Mucosa of descending colon (tissue), 3 donors: Measurements from ENCODE around the gene MINDY3. TPM values are rescaled to one million over a fixed set of nuclear protein-coding genes. Genes with fewer than 3 reads are reported as not detected.
"Not testable (repeated sequence)": the region's sequence is repeated elsewhere in the genome, so short reads cannot be mapped to it uniquely, and the experiment has no call there.

Source experiments
- ATAC-seq: fragments of 200-7000 bp; cut with Tn5 transposase; one replicate; pipeline ENCODE4 v1.9.1; 2020; ENCODE audit warnings: mild to moderate bottlenecking, moderate library complexity
- DNase-seq, 3 donors: peaks; one replicate each; pipeline ENCODE4 v3.0.0-alpha.2; 2020
- H3K36me3 ChIP-seq: fragments of 200-600 bp; one replicate; pipeline ENCODE4 v1.8.0; 2021; ENCODE audit warnings: low read depth, mild to moderate bottlenecking
- H3K4me1 ChIP-seq: fragments of 200-600 bp; one replicate; pipeline ENCODE4 v1.8.0; 2021; ENCODE audit warnings: low read depth, mild to moderate bottlenecking
- H3K4me3 ChIP-seq: fragments of 200-600 bp; one replicate; pipeline ENCODE4 v1.8.0; 2021; ENCODE audit warnings: mild to moderate bottlenecking
- H3K9me3 ChIP-seq: fragments of 200-600 bp; one replicate; pipeline ENCODE4 v1.8.0; 2021; ENCODE audit warnings: mild to moderate bottlenecking
- intact Hi-C, 2 donors: fragments of 100-400 bp; cut with DNase I in 1 of 2; cut with micrococcal nuclease in 1 of 2; formaldehyde crosslinking; loops; one replicate each; pipeline versions ENCODE4 v1.11.0 to v1.11.1; 2022; cut with DNase I, micrococcal nuclease
- total RNA-seq, 3 donors: library from RNA; stranded (reverse); fragmentation: NEBNext Ultra II Directional in 2 of 3; extraction: Animal tissue kit (Norgen Biotek cat#: 25700) in 2 of 3; gene quantifications; one replicate each; pipeline versions ENCODE4 v1.2.1 to v1.2.4, GENCODE V29; 2021 to 2023
- TF ChIP-seq, protein P1 (sequence below): fragments of 200-600 bp; IDR thresholded peaks from one replicate; pipeline ENCODE4 v1.8.0; 2022; ENCODE audit warnings: antibody characterized with exemption, mild to moderate bottlenecking
- donor health status: DM: no; HTN: no; CAD: no; lungs with moderate emphysema.
- donor health status: DM: no; HTN: no; CAD: no.
- donor health status: DM: no; HTN: yes; CAD: no.

Gene MINDY3
- total RNA-seq, 3 donors from 2014 or later: 20.2 to 36.4 (median 28.4) TPM

DNA sequence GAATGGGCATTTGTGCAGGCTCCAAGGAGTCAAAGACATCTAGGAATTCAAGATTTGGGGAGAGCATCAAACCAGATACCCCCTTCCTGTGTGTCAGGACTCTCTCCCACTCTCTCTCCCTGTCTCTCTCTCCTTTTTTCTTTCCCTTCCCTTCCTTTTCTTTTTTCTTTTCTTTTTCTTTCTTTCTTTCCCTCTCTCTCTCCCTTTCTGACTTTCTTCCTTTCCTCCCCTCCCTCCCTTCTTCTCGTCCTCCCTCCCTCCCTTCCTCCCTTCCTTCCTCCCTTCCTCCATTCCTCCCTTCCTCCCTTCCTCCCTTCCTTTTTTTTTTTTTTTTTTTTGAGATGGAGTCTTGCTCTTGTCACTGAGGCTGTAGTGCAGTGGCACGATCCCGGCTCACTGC lies 24.1 kb upstream of the MINDY3 start:
- TF ChIP-seq, protein P1, sequence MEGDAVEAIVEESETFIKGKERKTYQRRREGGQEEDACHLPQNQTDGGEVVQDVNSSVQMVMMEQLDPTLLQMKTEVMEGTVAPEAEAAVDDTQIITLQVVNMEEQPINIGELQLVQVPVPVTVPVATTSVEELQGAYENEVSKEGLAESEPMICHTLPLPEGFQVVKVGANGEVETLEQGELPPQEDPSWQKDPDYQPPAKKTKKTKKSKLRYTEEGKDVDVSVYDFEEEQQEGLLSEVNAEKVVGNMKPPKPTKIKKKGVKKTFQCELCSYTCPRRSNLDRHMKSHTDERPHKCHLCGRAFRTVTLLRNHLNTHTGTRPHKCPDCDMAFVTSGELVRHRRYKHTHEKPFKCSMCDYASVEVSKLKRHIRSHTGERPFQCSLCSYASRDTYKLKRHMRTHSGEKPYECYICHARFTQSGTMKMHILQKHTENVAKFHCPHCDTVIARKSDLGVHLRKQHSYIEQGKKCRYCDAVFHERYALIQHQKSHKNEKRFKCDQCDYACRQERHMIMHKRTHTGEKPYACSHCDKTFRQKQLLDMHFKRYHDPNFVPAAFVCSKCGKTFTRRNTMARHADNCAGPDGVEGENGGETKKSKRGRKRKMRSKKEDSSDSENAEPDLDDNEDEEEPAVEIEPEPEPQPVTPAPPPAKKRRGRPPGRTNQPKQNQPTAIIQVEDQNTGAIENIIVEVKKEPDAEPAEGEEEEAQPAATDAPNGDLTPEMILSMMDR: no peak
- intact Hi-C loops: no loop called here
- Histone ChIP-seq H3K9me3 (no peaks in the 10 kb centered on the region), H3K4me1 (no peaks in the 10 kb centered on the region), H3K4me3 (no peak overlapping the region), H3K36me3 (no peaks in the 10 kb centered on the region)
- ATAC-seq: no peak
- no peak for DNase-seq

- H3K4me3 ChIP-seq: no peak overlapping the region
- no peak for DNase-seq
- no peak for ATAC-seq
- intact Hi-C loops: no loop called here
- TF ChIP-seq, protein P1: no peak
- no peaks in the 10 kb centered on the region for H3K4me1 ChIP-seq
- no peaks in the 10 kb centered on the region for H3K9me3 ChIP-seq
- no peaks in the 10 kb centered on the region for H3K36me3 ChIP-seq
Observed at GRCh38 chr10:15881542-15881941, 21.2 kb upstream of the MINDY3 start.

- DNase-seq: no peak
- Histone ChIP-seq H3K36me3 (no peaks in the 10 kb centered on the region), H3K4me1 (no peaks in the 10 kb centered on the region), H3K4me3 (no peak overlapping the region), H3K9me3 (no peaks in the 10 kb centered on the region)
- intact Hi-C loops: no loop called here
- TF ChIP-seq, protein P1: no peak
- no peak for ATAC-seq
Observed at GRCh38 chr10:15879663-15880062, 19.4 kb upstream of the MINDY3 start.

DNA sequence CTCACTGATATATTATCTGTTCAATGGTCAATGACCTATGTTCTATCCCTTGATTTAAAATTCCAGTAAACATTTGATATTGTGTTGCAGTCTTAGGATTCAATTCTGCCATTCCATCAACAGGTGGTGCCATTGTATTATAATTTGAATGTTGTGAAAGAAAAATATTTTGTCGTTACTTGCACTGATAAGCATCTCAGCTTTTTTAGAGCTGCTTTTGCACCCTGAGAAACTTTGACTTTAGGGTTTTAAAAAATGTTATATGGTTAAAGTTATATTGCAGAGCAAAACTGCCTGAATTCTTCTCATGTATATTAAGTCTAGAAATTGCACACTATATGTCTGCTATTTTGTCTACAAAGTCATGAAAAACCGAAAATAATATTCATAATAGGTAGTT lies 18.8 kb upstream of the MINDY3 start:
- ATAC-seq: no peak
- TF ChIP-seq, protein P1: no peak
- intact Hi-C loops: no loop called here
- Histone ChIP-seq H3K36me3 (no peaks in the 10 kb centered on the region), H3K9me3 (no peaks in the 10 kb centered on the region), H3K4me3 (no peak overlapping the region), H3K4me1 (no peaks in the 10 kb centered on the region)
- DNase-seq: no peak

DNA sequence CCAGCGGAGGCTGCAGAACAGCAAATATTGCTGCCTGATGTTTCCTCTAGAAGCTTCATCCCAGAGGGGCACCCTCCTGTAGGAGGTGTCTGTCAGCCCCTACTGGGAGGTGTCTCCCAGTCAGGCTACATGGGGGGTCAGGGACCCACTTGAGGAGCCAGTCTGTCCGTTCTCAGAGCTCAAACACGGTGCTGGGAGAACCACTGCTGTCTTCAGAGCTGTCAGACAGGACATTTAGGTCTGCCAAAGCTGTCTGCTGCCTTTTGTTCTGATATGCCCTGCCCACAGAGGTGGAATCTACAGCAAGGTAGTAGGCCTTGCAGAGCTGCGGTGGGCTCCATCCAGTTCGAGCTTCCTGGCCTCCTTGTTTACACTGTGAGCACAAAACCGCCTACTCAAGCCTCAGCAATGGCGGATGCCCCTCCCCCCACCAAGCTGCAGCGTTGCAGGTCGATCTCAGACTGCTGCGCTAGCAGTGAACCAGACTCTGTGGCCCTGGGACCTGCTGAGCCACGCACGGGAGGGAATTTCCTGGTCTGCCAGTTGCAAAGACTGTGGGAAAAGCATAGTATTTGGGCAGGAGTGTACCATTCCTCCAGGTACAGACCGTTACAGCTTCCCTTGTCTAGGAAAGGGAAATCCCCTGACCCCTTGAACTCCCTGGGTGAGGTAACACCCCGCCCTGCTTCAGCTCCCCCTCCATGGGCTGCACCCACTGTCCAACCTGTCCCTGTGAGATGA lies 17.7 kb upstream of the MINDY3 start:
- Histone ChIP-seq H3K4me3 (no peak overlapping the region), H3K4me1 (no peaks in the 10 kb centered on the region), H3K36me3 (no peaks in the 10 kb centered on the region), H3K9me3 (no peaks in the 10 kb centered on the region)
- TF ChIP-seq, protein P1: no peak
- intact Hi-C loops: no loop called here
- no peak for ATAC-seq
- no peak for DNase-seq

GRCh38 chr10:15876274-15876673 lies 16.0 kb upstream of the MINDY3 start:
- H3K36me3 ChIP-seq, H3K4me3 ChIP-seq, intact Hi-C loops, H3K9me3 ChIP-seq, ATAC-seq, H3K4me1 ChIP-seq, DNase-seq: not testable (repeated sequence)

GRCh38 chr10:15872645-15873044 lies 12.3 kb upstream of the MINDY3 start:
- H3K9me3 ChIP-seq, intact Hi-C loops, H3K4me3 ChIP-seq, DNase-seq, H3K4me1 ChIP-seq, ATAC-seq, H3K36me3 ChIP-seq: not testable (repeated sequence)
